Measurements from ENCODE around the gene GFI1B. TPM values are rescaled to one million over a fixed set of nuclear protein-coding genes. Genes with fewer than 3 reads are reported as not detected.

The GFI1B gene
- total and polyA plus RNA-seq, 4 donors = 0.05 to 53.6 TPM; not detected in 2

GRCh38 chr9:133032171-133032570 lies 53.7 kb downstream of the GFI1B start (continued):
- TF ChIP-seq REST (IDR thresholded peaks at IDR 0.05) = no peak
- no peak for TF ChIP-seq MAX (IDR thresholded peaks at IDR 0.05)

GRCh38 chr9:133035669-133036068 lies 57.2 kb downstream of the GFI1B start:
- no peaks in the 10 kb centered on the region for H3K27me3 ChIP-seq (ENCODE audit: control insufficient read depth in 4 of 4, insufficient read depth in 4 of 4, low read length in 3 of 4)
- TF ChIP-seq JUND (IDR thresholded peaks at IDR 0.05) (no peak), SP1 (IDR thresholded peaks at IDR 0.05) (no peak), YY1 (IDR thresholded peaks at IDR 0.05) (no peak), RXRA (IDR thresholded peaks at IDR 0.05) (no peak), CTCF (IDR thresholded peaks at IDR 0.05; ENCODE audit: low read depth, low read length, missing input control) (no peak), EGR1 (IDR thresholded peaks at IDR 0.05; ENCODE audit: low read depth in 2 of 2) (no peak), GABPA (IDR thresholded peaks at IDR 0.05 in 1 of 2, conservative IDR thresholded peaks at IDR 0.05 in 1 of 2) (no peak), FOXA1 (IDR thresholded peaks at IDR 0.05) (no peak), HNF4G (IDR thresholded peaks at IDR 0.05) (no peak), HNF4A (conservative IDR thresholded peaks at IDR 0.05) (no peak), ZBTB33 (IDR thresholded peaks at IDR 0.05) (no peak), MAX (IDR thresholded peaks at IDR 0.05) (no peak), NR2F2 (IDR thresholded peaks at IDR 0.05) (no peak), RAD21 (IDR thresholded peaks at IDR 0.05) (no peak)
- H3K4me3 ChIP-seq (ENCODE audit: low read depth in 1 of 3, low read length in 3 of 3) = no peak overlapping the region
- H3K9me3 ChIP-seq (ENCODE audit: control insufficient read depth in 4 of 4, low read length in 3 of 4) = no peaks in the 10 kb centered on the region
- H3K4me1 ChIP-seq (ENCODE audit: control insufficient read depth in 4 of 4, insufficient read depth in 4 of 4, low read length in 3 of 4) = peaks cover 0 to 19% (median 16%) of the 10 kb centered on the region in 4 donors
- WGBS = 93% methylated on average over 6 of the region's 6 CpGs
- H3K36me3 ChIP-seq (ENCODE audit: control insufficient read depth in 4 of 4, insufficient read depth in 3 of 4, low read depth in 1 of 4, low read length in 3 of 4) = peaks cover 0 to 2% (median 0%) of the 10 kb centered on the region in 4 donors
- no peak for DNase-seq (ENCODE audit: low spot score)
- H3K27ac ChIP-seq (ENCODE audit: low read depth in 1 of 2, low read length in 2 of 2) = no peak overlapping the region
- H3K9ac ChIP-seq (ENCODE audit: low read depth in 1 of 2, low read length in 2 of 2) = no peak overlapping the region
